ENCODE results near the gene ZNF202.
"Not testable (repeated sequence)": the region's sequence is repeated elsewhere in the genome, so short reads cannot be mapped to it uniquely, and the experiment has no call there.

Gene ZNF202

DNA sequence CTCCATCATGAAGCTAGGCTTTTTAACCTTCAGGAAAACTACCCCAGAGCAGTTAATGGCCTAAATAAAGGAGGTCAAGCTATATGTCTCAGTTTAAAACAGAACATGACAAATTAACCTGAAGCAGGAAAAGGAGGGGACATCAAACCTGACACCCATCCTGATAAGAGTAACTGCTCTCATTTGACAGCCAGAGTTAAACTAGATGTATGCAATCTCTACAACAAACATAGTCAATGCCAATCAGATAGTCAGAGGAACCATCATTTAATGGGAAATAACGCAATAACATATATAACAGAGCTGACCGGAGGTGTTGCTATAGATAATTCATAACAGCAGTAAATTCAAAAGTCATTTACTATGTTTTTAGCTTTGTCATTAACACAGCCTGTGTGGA is 3.1 kb downstream of the ZNF202 start:
- DNase-seq, result no peak

DNA sequence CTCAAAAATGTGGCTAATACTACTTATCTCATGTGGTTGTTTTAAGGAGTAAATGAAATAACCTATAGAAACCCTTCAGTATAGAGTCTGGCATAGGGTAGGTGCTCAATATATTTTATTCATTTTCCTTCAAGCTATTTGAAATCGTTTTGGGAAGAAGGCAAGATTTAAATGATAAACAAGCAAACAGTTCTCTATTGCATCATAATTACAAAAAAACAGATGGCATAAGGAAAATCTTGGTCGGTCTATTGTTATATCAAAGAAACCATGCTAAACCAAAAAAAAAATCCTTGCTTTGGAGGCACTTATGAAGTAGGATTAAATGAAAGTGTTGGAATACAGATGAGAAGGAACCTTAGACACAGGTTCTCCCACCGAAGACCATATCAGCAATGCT is 4.7 kb downstream of the ZNF202 start:
- no peak for DNase-seq

DNA sequence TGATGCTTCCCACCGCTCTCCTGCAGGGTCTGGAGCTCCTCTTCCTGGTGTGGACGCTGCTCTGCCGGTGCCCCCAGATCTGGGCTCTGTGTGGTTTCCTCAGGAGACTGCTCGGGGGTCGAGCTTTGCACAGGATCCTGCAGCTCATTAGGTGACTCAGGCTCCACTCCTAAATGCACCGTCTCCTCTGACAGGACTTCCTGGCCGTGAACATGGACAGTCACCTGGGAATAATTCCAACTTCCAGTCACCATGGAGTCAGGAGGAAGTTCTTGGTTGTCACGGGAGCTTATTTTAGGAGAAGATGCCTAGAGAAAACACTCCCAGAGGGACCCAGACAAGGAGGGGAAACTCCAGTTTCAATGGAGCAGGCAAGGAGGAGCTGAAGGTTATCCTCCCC is 11.9 kb downstream of the ZNF202 start:
- DNase-seq, result no peak

GRCh38 chr11:123725995-123726655 is 15.3 kb downstream of the ZNF202 start:
- no peak for DNase-seq

- DNase-seq, result no peak
These were observed 22.0 kb downstream of the ZNF202 start for GRCh38 chr11:123719452-123719851.

- no peak for DNase-seq
These were observed 23.0 kb downstream of the ZNF202 start for GRCh38 chr11:123718469-123718868.

DNA sequence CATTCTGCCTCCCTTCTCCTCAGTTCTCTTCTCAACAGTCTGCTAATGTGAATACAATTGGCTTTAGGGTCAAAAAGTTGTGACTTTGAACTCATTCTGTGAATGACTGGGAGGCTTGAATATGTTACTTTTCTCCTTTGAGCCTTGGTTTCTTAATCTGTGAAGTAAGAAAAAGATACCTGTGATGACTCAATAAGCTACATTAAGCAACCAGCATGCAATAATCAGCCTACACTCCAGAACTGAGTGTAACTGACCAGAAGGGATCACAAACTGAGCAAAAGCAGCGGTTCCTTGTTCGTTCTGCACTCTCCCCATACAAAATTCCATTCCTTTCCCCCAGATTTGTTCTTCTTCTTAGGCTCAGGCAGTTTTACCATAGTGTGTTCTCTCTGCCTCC is 23.4 kb downstream of the ZNF202 start:
- DNase-seq, result no peak

DNA sequence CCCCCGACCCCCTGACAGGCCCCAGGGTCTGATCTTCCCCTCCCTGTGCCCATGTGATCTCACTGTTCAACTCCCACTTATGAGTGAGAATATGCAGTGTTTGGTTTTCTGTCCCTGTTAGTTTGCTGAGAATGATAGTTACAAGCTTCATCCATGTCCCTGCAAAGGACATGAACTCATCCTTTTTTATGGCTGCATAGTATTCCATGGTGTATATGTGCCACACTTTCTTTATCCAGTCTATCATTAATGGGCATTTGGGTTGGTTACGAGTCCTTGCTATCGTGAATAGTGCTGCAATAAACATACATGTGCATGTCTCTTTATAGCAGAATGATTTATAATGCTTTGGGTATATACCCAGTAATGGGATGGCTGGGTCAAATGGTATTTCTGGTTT is 28.8 kb downstream of the ZNF202 start:
- not testable (repeated sequence) for DNase-seq

DNA sequence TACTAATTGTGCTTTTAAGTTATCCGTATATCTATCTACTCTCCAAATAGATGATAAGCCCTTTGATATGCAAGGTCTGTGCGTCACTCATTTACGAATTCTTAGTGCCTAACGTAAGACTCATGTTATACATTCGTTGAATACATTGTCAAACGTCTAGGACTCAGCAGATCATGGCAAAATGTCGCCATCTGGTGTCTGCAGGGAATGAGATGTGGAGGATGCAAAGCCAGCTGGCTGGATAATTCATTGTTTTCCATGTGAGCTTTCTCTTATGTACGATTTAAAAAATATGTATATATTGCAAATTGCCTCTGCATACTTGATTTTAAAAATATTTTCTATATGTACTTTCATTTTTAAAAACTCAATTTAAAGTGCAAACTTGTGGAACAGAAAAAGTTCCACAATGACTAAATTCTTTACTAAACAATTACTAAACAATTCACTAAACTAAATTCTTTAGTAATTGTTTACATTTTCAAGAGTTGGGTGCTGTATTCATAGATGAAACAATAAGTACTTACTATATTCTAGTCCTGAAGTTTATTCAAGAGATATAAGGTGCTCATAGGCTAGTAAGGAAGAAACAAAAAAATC is 33.8 kb downstream of the ZNF202 start:
- peak in 1 of 2 experiments; percentile 56 for DNase-seq

GRCh38 chr11:123707206-123707605 is 34.3 kb downstream of the ZNF202 start:
- no peak for DNase-seq

DNA sequence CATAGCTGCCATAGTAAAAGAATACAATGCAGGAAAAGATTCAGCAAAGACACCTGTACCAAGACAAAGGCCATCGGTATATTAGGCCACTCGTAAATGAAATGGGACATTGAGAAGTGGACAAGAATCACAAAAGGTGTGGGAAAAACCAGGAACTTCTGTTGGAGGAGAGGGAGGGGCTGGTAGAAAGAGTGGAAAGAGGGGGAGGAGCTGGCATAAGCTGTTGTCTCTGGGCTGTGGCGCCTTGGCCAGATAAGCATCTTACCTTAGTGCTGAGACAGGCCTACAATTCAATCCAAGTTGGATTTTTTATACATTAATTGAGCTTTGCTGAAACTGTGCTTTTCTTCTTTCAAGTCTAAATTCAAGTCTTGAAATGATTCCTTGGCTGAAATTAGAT is 37.1 kb downstream of the ZNF202 start:
- no peak for DNase-seq

DNA sequence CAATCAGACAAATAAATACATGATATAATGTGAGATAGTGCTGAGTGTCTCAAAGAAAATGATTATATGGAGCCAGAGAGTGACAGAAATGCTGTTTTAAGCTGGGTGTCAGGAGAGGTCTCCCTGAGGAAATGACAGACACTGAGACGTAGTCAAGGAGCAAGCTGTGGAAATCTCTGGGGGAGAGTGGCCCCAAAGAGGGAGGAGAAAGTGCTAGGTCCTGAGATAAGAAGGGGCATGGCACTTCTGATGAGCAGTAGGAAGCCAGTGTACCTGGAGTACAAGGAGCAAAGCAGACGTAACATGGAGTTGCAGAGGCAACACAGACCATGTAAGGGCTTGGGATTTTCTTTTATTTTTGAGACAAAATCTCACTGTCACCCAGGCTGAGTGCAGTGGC is 38.8 kb downstream of the ZNF202 start:
- DNase-seq, result no peak

GRCh38 chr11:123702139-123702538 is 39.3 kb downstream of the ZNF202 start:
- no peak for DNase-seq

DNA sequence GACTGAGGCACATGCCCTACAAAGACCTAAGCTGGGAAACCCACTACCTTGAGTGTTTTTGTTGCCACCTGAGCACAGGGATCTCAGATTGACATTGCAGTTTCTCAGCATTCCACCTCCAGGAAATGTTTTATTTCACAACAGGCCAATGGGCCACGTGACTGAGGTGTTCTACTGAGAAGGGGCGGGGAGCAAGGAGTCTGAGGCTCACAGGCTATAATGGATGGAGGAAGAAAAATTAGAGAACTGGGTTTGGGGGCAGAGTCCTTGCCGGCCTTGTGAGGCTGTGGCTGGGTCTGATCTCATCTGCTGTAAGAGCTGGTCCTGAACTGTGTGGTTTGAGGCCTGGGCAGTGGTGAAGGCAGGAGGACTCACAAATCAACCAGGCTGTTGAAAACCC is 40.7 kb downstream of the ZNF202 start:
- no peak for DNase-seq

DNA sequence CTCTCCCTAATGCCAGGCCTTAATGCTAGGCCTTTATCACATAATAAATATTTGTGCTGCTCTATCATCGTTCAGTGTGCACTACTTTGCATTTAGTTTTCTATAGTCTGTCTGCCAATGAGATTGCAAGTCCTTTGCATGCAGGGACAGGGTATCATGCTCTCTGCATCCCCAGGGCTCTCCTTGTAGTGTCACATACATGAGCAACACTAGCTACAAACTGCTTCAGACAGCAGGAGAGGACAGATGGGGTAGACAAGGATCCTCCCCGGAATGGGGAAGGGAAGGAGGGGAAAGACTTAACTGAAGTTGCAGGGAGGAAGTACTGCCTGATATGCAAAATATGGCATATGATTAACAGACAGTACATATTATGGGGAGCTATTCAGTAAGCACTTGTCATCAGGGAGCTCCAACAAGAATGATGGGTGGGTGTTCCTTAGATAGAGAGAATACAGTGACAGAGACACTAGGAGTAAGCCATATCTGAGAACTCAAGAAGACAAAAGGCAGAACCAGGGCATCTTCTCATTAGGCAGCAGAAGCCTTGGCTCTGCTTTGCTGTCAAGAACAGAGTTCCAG is 42.8 kb downstream of the ZNF202 start:
- no peak for DNase-seq

DNA sequence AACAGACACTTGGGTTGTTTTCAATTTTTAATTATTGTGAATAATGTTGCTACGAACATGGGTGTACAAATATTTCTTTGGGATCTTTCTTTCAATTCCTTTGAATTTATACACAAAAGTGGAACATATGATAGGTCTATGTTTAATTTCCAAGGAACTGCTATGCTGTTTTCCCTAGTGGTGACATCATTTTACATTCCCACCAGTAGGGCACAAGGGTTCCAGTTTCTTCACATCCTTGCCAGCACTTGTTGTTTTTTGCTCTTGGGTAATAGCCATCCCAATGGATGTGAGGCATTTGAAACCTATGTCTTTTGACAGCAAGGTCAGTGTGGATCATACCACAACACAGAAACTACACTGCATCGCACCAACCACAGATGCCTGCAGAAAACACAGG is 45.3 kb downstream of the ZNF202 start:
- no peak for DNase-seq

- DNase-seq, result no peak
These were observed 46.2 kb downstream of the ZNF202 start for GRCh38 chr11:123695231-123695630.

DNA sequence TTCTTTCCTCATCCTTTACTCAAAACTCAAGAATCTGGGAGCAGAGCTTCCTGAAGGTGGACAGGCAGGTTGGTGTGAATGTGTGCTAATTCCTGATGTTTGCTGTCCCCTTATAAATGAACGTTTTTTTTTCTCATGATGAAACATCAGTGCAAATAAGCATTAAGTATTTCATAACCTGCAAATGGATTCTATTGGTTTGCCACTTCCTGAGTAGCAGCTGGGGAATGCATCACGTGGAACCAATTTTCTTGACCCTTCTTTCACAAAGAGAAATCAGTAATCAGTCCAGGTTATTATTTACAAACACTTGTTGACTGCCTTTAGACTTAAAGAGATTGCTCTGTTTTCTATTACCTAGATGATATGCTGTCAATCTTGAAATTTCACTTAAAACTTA is 46.9 kb downstream of the ZNF202 start:
- DNase-seq, result no peak

DNA sequence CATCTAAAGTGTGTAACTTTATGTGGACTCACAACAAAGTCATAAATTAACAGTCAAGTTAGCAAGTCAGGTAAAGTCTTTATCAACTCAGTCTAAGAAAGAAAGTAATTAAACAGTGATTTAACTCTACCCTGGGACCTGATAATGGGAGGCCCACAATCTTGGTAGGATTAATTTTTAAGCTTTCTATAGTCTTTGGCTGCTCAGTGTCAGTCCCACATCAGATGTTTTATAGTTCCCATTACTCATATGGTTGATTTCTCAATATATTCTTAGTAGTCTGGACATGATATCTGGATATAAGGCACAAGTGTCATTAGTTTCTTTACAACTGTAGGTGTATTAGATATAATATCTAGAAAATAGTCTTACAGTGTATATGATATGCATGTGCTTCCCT is 48.5 kb downstream of the ZNF202 start:
- no peak for DNase-seq

DNA sequence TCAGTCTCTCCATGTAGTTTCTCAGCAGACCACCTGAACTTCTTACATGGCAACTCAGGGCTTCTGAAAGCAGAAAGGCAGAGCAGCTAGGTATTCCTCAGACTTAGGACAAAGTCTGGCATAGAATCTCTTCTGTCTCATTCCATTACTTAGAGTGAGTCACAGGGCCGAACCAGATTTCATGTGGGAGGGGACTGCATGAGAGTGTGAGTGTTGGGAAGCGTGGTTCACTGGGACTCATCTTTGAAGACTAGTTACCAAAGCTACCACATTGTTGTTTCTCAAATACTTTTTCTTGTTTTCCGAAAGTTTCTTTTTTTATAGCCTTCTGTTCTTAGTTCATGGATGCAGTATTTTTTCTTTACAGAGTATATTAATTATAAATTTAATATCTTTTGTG is 51.0 kb downstream of the ZNF202 start:
- DNase-seq, result no peak

DNA sequence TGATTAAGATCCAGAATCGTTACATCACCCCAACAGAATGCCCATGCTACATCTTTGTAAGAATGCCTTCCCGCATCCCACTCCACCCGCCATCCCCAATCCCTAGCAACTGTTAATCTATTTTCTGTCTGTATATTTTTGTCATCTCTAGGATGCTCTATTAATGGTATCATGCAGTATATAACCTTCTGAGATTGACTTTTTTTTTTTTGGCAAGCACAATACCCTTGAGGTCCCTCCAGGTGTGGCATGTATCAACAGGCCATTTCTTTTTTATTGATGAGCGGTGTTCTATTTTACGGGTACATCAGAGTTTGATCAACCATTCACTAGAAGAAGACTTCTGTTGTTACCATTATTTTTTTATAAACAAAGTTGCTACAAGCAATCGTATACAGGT is 56.9 kb downstream of the ZNF202 start:
- DNase-seq, result no peak

DNA sequence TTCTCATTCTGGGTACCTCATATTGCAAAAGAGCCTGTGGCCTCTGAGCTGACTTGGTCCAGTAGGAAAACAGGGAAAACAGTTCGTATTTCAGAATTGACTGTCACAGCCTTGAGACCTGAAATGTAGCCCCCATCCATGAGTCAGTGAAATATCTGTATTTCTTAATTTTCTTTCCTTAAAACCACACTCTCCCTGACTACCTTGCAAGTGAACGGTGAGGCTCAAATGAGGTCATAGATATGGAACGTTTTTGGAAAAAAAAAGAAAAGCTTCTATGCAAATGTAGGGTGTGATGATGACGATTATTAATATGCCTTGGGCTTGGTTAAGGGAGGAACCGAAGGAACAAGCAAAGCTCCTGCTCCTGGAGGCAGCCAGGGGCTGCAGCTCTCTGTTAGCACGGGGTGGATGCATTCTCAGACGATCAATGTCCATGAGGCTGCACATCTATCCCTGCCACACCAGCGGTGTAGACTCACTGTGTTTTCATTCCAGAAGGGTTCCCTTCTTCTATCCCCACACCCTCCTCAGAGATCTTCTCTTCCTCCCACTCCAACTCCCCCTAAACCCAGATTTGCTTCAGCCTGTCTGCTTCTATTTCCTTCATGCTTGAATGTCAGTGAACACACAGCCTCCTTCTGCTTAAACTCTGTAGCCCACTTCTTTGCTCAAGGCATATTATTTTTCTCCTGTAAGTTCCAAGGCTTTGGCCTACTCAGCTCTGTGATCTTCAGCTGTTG is 57.9 kb downstream of the ZNF202 start:
- DNase-seq, result no peak

DNA sequence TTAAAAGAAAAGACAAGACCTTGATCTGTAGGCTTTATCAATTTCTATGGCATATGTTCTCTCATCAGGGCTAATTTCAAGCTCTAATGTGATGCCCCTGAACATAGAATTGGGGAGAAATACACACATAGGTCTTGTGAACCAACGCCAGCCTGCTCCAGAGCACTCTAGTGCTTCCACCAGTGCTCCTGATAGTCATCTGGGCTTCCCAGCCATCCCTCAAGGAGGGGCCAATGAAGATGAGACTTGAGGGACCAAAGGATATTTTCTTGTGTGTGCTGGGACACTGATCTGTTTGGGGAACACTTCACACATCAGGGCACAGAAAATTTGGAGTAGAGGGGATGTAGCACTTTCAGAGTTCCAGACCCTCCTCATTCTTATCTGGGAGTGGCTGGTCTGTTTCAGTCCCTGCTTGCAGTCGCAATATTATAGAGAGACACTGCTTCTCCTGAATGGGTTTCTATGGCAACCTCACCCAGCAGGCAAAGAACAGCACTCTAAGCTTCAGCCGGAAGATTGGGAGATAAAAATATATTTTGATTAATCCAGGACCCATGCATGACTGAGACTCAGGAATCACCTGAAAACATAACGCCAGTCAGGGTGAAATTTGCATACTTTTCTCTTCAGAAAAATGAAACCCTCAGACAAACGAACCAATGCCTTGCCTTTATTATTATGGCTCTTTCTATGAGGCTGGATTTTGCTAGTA is 58.6 kb downstream of the ZNF202 start:
- DNase-seq, result peak; percentile 51 to 70

All from cerebellar nuclear complex (tissue), 1 donor.